ENCODE measurements around the gene FNDC3A. TPM values are rescaled to one million over a fixed set of nuclear protein-coding genes. Genes with fewer than 3 reads are reported as not detected.
A peak's percentile ranks its signal among the peaks of the same experiment; 100 is the strongest.

Gene FNDC3A
- total RNA-seq, 1 experiment from 2014 or later, result 52.4 TPM

DNA sequence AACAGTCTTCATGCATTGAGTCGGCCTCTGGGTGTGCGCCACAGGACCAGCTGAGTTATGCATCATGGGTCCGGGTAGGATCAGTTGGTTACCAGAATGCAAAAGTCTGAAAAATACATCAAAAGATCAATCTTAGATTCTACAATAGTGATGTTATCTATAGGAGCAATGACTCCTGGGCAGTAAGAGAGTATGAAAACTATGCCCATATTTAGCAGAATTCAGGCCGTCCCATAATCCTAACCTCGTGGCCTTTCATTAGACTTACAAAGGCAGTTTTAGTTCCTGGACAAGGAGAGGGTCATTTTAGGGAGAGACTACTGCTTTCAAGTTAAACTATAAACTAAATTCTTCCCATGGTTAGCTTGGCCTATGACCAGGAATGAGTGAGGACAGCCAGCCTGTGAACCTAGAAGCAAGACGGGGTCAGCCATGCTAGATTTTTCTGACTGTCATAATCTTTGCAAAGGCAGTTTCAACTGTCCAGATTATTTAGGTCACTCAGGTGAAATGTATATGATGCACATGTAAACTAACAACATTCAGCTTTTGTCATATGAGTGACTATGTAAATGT lies 260.2 kb downstream of the FNDC3A start:
- no peaks in the 10 kb centered on the region for H3K4me1 ChIP-seq
- no peaks in the 10 kb centered on the region for H3K36me3 ChIP-seq

DNA sequence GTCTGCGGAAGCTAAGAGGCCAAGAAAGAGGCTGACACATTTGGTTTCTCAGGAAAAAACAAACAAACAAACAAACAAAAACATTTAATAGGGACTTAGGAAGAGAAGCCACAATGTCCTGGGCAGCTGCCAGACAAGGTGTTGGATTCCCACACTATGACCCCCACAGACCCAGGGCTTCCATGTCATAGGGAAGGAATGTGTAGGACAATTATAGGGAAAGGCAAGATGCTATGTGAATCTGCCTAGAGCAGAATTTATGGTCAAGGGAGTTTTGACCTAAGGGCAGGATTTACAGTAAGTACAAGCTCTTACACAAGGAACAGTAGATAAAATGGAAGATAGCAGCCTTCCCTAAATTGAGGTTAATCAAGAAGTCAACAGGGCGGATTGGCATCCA lies 262.9 kb downstream of the FNDC3A start:
- H3K4me1 ChIP-seq, result no peaks in the 10 kb centered on the region
- no peaks in the 10 kb centered on the region for H3K36me3 ChIP-seq
- H3K27me3 ChIP-seq, result no peaks in the 10 kb centered on the region
- H3K9me3 ChIP-seq (replicated peaks), result no peaks in the 10 kb centered on the region
- no peak for DNase-seq
- H3K4me3 ChIP-seq, result no peak overlapping the region
- no peak overlapping the region for H3K27ac ChIP-seq

More for the DNA sequence above, 260.2 kb downstream of the FNDC3A start:
- H3K27ac ChIP-seq, result no peak overlapping the region
- no peaks in the 10 kb centered on the region for H3K9me3 ChIP-seq (replicated peaks)
- no peak for DNase-seq
- H3K27me3 ChIP-seq, result no peaks in the 10 kb centered on the region
- no peak overlapping the region for H3K4me3 ChIP-seq

DNA sequence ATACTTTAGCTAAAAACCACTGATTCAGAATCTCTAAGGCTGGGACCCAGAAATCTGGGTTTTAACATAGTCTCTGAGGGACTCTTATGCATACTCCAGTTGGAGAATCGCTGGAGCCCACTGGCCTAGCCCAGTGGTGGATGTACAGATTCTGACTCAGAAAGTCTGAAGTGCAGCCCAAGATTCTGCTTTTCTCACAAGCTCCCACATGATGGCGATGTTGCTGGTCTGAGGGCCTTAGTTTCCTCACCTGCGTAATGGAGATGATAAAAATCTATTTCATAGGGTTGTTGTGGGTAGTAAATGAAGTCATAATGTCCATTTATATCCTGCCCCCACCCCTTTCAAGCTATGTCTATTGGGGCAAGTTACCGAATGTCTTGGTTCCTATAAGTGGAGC lies 264.3 kb downstream of the FNDC3A start:
- H3K27ac ChIP-seq, result no peak overlapping the region
- DNase-seq, result peak in 1 of 2 experiments; percentile 32
- H3K27me3 ChIP-seq, result no peaks in the 10 kb centered on the region
- no peak overlapping the region for H3K4me3 ChIP-seq
- no peaks in the 10 kb centered on the region for H3K9me3 ChIP-seq (replicated peaks)
- no peaks in the 10 kb centered on the region for H3K36me3 ChIP-seq
- H3K4me1 ChIP-seq, result no peaks in the 10 kb centered on the region

DNA sequence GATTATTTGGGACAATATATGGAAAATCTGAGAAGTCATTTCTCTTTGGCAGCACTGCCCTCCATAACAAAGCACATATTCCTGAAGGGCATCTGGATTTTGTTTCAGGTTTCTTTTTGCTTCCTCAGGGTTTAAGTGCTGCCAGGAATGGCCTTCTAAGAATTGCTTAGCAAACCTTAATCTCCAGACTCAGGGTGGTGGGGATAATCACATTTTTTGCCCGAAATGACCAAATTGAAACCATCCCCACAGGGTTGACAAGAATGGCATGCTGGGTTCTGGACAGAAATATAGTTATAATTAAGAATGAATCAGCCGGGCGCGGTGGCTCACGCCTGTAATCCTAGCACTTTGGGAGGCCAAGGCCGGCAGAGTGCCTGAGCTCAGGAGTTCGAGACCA lies 265.6 kb downstream of the FNDC3A start:
- Histone ChIP-seq H3K4me3 (no peak overlapping the region), H3K9me3 (replicated peaks) (no peaks in the 10 kb centered on the region), H3K4me1 (no peaks in the 10 kb centered on the region), H3K27ac (no peak overlapping the region), H3K36me3 (no peaks in the 10 kb centered on the region), H3K27me3 (no peaks in the 10 kb centered on the region)
- no peak for DNase-seq

DNA sequence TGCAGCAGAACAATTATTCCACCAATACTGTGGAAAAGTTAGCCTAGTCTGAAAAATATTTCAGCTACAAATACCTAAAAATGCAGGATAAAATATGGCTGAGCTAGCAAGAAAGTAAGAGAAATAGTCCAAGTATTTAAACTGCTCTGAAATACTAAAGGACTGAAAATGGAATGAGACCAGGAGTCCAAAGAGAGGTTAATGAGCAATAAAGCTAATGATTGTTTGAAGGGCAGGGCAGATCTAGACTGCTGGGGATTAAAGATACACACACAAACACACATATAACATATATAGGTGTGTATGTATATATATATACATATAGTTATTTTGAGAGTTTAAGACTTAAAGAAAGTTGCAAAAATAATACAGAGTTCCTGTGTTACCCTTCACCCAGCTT lies 269.4 kb downstream of the FNDC3A start:
- H3K27me3 ChIP-seq, result no peaks in the 10 kb centered on the region
- H3K27ac ChIP-seq, result no peak overlapping the region
- H3K36me3 ChIP-seq, result no peaks in the 10 kb centered on the region
- H3K9me3 ChIP-seq (replicated peaks), result no peaks in the 10 kb centered on the region
- no peak for DNase-seq
- no peak overlapping the region for H3K4me3 ChIP-seq
- no peaks in the 10 kb centered on the region for H3K4me1 ChIP-seq

DNA sequence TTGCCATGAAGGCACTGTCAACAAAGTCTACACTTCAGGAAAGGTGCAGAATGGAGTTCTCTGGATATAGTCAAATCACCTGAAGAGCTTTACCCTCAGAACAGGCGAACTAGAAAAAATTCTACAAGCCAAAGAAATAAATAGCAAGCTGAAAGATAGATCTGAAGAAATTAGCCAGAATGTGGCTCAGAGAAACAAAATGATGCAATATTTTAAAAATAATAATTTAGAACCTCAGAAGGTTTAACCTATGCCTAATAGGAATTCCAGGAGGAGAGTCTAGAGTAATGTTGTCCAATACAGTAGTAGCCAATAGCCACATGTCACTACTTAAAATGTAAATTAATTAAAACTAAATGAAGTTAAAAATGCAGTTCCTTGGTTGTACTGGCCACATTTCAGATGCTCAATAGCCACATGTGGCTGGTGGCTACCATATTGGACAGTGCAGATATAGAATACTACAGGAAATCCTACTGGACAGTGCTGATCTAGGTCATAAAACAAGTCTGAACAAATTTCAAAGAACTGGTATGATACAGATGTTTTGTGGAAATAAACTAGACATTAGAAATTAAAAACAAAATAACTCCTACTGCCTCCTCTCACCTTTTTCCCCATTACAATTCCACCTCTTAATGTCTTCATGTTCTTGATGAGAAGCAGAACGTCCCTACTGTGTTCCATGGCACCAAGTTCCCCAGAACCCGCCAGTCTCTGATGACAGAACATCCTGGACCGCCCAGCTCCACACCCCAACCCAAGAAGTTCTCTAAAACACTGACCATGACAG lies 271.3 kb downstream of the FNDC3A start:
- no peak for DNase-seq
- no peaks in the 10 kb centered on the region for H3K36me3 ChIP-seq
- no peaks in the 10 kb centered on the region for H3K4me1 ChIP-seq
- H3K27ac ChIP-seq, result peak overlapping the region; percentile 66
- peak overlapping the region; percentile 96 for H3K4me3 ChIP-seq
- H3K27me3 ChIP-seq, result no peaks in the 10 kb centered on the region
- H3K9me3 ChIP-seq (replicated peaks), result no peaks in the 10 kb centered on the region

DNA sequence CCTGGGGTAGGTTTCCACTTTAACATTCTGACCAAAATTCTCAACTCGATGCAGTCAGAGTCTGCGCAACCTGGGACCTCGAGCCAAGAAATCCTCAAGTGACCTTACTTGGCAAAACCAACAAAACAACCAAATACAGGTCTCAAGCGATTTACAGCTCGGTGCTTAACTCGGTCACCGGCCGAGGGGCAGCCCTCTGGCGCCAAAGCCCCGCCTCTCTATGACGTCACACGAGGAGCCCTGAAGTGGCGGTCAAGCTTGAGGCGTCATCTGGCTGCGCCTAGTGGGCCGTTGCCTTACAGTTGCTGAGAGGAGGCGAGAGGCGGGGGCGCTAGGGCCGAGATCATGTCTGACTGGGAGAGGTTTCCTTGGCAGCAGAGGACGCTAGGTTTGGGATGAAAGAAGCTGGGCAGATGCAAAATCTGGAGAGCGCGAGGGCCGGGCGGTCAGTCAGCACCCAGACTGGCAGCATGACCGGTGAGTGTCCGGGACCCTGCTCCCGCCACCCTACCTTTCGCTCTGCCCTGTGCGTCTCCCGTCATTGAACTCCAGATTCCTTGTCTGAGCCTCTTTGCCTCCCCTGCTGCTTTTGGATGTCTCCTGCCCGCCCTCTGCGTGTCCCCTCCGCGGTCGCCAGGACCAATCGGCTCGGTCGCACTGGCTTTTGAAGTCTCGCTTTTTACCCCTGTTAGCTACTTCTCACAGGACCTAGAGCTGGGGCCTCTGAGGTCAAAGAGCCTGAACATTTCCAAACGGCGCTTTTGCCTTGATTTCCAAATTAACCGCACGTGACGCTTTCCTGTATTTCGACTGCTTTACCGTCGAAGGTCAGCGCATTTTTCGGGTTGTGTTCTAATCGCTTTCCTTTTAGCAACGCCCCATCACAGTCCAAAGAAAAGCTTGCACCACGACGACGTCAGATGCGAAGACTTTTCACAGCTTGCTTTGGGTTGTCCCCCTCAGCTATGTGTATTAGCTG lies 272.2 kb downstream of the FNDC3A start, which contains the start of gene CDADC1:
TSS of gene CDADC1 (plus strand) at position 283 of the 979 bp plus-strand sequence. CDS start at position 396, 113 bp downstream.
- Histone ChIP-seq H3K36me3 (no peaks in the 10 kb centered on the region), H3K4me3 (peak within 1 kb of the TSS; percentile 96), H3K27me3 (no peaks in the 10 kb centered on the region), H3K4me1 (no peaks in the 10 kb centered on the region), H3K27ac (peak within 1 kb of the TSS; percentile 66), H3K9me3 (replicated peaks) (no peaks in the 10 kb centered on the region)
- peak; percentile 96 to 97 for DNase-seq

DNA sequence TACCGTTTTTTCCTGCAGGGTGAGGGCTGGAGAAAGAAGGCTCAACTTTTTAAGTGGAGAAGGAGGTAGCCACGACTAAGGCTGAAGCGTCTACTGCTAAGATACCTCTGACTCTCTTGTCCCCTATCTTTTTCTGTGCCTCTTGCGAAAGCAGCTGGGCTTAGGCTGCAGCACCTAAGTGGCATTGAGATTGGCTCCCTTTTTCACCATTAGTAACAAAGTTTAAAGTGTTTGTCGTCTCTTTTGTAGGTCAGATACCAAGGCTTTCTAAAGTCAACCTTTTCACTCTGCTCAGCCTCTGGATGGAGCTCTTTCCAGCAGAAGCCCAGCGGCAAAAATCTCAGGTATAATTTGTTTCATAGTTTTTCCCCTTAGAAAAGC lies 272.9 kb downstream of the FNDC3A start:
- Histone ChIP-seq H3K4me3 (peak overlapping the region; percentile 96), H3K9me3 (replicated peaks) (no peaks in the 10 kb centered on the region), H3K4me1 (no peaks in the 10 kb centered on the region), H3K36me3 (no peaks in the 10 kb centered on the region), H3K27ac (peak overlapping the region; percentile 66; the same call in 1 of the 2 replicates), H3K27me3 (no peaks in the 10 kb centered on the region)
- DNase-seq, result no peak

DNA sequence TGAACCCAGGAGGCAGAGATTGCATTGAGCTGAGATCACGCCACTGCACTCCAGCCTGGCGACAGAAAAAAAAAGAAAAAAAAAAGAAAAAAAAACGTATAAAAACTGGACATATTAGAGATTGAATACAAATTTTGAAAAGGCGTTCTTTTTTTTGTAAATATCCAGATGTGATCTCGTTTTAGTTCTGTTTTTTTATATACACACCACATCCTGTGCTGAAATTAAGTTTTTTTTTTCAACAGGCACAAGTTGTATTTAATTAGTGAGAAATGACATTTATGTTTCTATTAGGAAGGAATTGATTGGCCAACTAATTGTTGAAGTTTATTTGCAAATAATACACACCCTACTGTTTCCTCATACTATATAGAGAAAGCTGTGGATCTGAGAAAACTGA lies 275.6 kb downstream of the FNDC3A start:
- no peak for DNase-seq
- Histone ChIP-seq H3K4me1 (no peaks in the 10 kb centered on the region), H3K27ac (no peak overlapping the region)

DNA sequence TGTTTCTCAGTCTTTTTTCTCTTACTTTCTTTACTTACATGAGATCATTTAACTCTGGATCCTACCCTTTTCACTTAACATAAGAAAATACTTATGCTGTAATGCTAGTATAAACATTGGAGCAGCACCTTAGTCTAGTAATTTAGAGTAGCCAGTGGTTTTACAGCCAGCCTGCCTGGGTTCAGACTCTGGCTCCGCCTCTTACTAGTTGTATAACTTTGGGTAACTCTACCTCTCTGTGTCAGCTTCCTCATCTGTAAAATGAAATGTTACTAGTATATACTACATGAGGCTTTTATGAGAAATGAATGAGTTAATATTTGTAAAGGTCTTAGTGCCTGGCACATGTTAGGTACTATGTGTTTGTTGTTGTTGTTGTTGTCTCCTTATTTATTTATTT lies 277.6 kb downstream of the FNDC3A start:
- H3K9me3 ChIP-seq (replicated peaks), result no peaks in the 10 kb centered on the region
- H3K27me3 ChIP-seq, result no peaks in the 10 kb centered on the region
- no peaks in the 10 kb centered on the region for H3K4me1 ChIP-seq
- no peak overlapping the region for H3K27ac ChIP-seq
- peaks cover 13% of the 10 kb centered on the region for H3K36me3 ChIP-seq
- DNase-seq, result no peak
- H3K4me3 ChIP-seq, result no peak overlapping the region

More for the DNA sequence above, 275.6 kb downstream of the FNDC3A start:
- Histone ChIP-seq H3K27me3 (no peaks in the 10 kb centered on the region), H3K36me3 (peaks cover 9% of the 10 kb centered on the region), H3K4me3 (no peak overlapping the region), H3K9me3 (replicated peaks) (no peaks in the 10 kb centered on the region)

DNA sequence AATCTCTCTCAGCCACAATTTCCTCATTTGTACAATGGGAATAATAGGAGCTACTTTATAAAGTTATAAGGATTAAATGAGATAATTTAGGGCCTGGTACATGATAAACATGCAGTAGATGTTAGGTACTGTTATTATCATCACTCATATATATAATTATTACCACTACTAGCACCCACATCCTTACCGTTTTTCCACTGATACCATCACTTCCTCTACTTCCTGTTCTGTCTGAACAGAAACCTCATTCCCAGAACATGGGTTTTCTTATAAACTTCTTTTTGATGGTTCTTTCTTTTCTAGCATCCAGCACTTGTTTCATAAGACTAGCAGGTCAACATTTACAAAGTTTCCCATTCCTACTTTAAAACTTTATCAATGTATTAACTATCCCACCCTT lies 278.3 kb downstream of the FNDC3A start:
- no peak overlapping the region for H3K4me3 ChIP-seq
- H3K36me3 ChIP-seq, result peaks cover 13% of the 10 kb centered on the region
- H3K9me3 ChIP-seq (replicated peaks), result no peaks in the 10 kb centered on the region
- no peaks in the 10 kb centered on the region for H3K4me1 ChIP-seq
- no peak for DNase-seq
- no peaks in the 10 kb centered on the region for H3K27me3 ChIP-seq
- no peak overlapping the region for H3K27ac ChIP-seq

DNA sequence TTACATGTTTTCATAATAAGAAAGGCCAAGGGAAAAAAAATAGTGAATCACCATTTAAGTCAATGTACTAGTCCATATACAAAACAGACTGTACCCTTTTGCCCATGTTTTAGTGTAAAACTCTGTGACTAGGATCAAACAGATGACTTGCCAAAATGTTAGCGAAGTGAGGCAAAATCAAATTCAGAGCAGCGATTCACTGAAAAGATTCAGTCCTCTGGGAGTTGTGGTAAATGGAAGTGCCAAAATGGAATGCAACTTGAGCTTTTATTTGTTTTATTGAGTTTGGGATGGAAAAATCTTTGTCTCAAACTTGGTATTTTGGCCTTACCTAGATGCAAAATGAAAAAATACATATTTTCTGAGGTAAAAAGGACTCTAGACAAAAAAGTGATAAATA lies 281.1 kb downstream of the FNDC3A start:
- H3K9me3 ChIP-seq (replicated peaks), result no peaks in the 10 kb centered on the region
- no peaks in the 10 kb centered on the region for H3K4me1 ChIP-seq
- H3K27ac ChIP-seq, result no peak overlapping the region
- peaks cover 22% of the 10 kb centered on the region for H3K36me3 ChIP-seq
- H3K27me3 ChIP-seq, result no peaks in the 10 kb centered on the region
- H3K4me3 ChIP-seq, result no peak overlapping the region
- DNase-seq, result no peak

DNA sequence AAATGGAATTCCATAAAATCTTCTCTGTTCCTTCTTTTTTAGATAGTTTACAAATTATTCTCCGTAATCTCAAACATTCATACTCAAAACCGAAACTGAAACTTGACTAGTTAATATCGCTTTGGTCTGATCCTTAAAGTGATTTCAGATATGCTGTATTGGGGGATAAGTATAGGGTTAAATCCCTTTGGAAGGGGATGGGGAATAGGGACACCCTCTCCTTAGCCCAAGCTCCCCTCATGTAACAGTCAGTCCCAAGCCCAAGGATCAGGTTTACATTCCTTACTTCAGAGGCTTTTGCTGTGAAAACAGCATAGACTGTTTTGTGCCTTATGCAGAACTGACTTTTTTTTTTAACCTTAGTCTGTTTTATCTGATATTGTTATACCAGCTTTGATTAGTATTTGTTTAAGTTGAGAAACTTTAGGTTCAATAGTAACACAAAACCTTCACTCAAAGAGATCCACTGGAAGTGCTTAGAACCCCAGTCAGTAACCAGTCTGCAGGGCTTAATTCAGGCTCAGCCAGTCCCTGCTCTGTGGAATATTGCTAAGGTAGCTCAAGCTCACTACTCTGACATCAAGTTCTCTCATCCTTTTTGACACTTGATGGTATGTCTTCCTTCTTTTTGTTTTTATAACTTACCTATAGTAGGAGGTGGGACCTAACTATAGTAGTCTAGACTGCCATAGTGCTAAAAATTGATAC lies 282.5 kb downstream of the FNDC3A start:
- no peak overlapping the region for H3K27ac ChIP-seq
- no peaks in the 10 kb centered on the region for H3K9me3 ChIP-seq (replicated peaks)
- no peak for DNase-seq
- peaks cover 22% of the 10 kb centered on the region for H3K36me3 ChIP-seq
- no peaks in the 10 kb centered on the region for H3K4me1 ChIP-seq
- no peaks in the 10 kb centered on the region for H3K27me3 ChIP-seq
- no peak overlapping the region for H3K4me3 ChIP-seq
